Measurements from ENCODE around the gene RIN3.
"Not testable (repeated sequence)": the region's sequence is repeated elsewhere in the genome, so short reads cannot be mapped to it uniquely, and the experiment has no call there.

The RIN3 gene

DNA sequence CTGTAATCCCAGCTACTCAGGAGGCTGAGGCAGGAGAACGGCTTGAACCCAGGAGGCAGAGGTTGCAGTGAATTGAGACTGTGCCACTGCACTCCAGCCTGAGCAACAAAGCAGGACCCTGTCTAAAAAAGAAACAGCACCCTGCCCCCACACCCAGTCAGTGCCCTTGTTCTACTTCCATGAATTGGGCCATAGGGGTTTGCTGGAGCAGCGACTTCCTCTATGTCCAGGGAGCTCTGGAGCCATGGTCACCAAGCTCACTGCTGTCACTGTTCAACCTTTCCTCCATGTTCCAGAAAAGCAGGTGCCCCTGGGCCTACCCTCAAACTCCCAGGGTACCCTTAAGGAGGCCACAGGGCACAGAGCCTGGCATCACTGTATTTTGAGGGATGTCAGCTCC is 116.8 kb downstream of the RIN3 start:
- DNase-seq (ENCODE audit: low spot score) = no peak

GRCh38 chr14:92631098-92631497 is 117.5 kb downstream of the RIN3 start:
- no peak for DNase-seq (ENCODE audit: low spot score)

DNA sequence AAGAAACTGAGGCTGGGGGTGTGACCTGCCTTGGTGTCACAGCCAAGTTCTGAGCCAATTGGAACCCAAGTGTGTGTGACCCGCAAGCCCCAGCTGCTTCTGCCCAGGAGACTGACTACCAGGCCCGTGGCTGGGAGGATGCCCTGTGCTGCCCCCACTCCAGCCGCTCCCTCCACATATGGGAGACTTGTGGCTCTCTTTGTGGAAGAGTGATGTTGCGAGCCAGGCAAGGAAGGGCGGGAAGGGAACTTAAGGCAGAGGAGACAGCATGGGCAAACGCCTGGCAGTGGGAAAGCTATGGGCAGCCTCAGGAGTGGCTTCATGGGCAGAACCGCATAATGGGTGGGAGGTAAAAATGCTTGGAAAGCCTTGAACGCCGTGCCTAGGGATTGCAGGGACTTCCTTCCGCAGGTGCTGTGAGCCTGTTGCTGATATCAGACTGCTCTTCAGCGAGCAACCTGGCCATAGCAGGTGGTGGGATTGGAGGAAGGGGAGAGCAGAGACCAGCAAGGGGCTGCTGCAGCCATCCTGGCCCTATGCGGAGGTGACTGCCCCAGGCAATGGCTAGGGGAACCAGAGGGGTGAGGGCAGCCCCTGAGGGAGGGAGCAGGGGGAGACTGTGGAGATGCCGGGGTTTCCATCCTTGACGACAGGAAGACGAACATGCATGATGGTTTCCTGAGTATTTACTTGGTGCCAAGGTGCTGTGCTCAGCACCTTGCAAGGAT is 119.1 kb downstream of the RIN3 start:
- DNase-seq (ENCODE audit: low spot score) = no peak

DNA sequence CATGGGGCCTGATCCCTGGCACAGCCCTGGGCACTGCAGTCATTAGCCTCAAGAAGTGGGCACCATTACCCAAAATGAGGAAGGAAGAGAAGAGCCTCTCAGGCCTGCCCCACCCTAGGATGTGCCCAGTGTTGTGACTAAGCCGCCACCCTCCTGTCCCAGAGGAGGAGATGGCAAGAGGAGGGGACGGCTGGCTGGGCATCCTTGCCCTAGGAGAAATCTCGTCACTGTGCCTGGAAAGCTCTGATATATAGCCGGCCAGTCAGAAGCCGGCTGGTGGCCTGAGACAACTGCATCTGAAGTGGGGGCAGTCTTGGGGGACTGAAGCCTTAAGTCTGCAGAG is 119.7 kb downstream of the RIN3 start:
- no peak for DNase-seq (ENCODE audit: low spot score)

DNA sequence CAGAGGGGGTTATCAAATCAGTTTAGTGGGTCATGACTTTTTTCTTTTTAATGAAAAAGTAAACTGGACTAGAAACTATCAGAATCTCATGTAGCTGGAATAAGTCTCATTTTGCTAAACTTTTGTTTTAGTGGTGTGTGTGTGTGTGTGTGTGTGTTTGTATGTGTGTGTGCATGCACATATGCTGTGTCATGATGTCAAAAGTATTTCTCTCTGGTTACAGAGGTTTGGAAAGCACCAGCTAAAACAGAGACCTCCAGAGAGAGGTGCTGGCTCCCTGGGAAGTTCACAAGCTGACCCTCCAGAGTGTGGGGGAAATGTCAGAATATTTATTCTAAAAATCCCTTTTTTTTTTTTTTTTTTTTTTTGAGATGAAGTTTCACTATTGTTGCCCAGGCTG is 120.1 kb downstream of the RIN3 start:
- no peak for DNase-seq (ENCODE audit: low spot score)

- DNase-seq (ENCODE audit: low spot score) = no peak
Observed at GRCh38 chr14:92635031-92635430, 121.5 kb downstream of the RIN3 start.

- DNase-seq (ENCODE audit: low spot score) = no peak
Observed at GRCh38 chr14:92635896-92636295, 122.3 kb downstream of the RIN3 start.

GRCh38 chr14:92637228-92637627 is 123.6 kb downstream of the RIN3 start:
- no peak for DNase-seq (ENCODE audit: low spot score)

DNA sequence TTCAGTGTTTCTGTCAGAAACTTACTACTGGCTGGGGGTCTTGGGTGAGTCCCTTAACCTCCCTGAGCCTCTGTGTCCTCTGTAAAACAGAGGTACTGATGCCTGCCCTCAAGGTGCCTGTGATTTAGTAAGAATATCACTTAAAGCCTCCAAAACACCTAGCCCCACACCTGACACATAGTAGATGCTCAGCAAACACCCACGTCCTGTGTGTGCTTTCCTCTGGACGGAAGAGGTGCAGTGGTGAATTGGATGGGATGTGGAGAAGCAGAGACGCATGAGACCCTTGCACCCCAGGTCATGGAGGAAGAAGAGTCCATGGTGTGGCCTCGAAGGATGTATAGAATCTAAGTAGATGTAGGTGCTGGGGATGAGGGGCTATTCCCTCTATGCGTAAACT is 124.3 kb downstream of the RIN3 start:
- DNase-seq (ENCODE audit: low spot score) = no peak

DNA sequence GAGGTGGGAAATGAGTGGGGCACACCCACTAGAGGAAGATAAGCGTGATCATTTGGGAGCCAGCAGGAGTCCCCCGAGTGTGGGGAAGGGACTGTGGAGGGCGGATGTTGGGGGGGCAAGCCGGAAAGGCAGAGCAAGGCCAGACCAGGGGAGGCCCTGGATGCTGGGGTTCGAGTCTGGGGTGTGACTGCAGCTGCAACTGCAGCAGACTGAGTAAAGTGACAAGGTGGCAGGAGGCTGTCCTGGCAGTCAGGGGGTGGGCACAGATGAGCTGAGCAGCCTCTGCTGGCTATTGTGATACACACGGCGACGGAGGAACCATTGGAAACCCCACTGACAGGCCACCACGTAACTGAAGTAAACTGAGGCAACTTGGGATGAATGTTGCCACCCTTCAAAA is 124.7 kb downstream of the RIN3 start:
- no peak for DNase-seq (ENCODE audit: low spot score)

GRCh38 chr14:92638904-92639303 is 125.3 kb downstream of the RIN3 start:
- DNase-seq (ENCODE audit: low spot score) = no peak

- not testable (repeated sequence) for DNase-seq (ENCODE audit: low spot score)
Observed at GRCh38 chr14:92639472-92640117, 126.0 kb downstream of the RIN3 start.

GRCh38 chr14:92641306-92641705 is 127.7 kb downstream of the RIN3 start:
- DNase-seq (ENCODE audit: low spot score) = no peak

DNA sequence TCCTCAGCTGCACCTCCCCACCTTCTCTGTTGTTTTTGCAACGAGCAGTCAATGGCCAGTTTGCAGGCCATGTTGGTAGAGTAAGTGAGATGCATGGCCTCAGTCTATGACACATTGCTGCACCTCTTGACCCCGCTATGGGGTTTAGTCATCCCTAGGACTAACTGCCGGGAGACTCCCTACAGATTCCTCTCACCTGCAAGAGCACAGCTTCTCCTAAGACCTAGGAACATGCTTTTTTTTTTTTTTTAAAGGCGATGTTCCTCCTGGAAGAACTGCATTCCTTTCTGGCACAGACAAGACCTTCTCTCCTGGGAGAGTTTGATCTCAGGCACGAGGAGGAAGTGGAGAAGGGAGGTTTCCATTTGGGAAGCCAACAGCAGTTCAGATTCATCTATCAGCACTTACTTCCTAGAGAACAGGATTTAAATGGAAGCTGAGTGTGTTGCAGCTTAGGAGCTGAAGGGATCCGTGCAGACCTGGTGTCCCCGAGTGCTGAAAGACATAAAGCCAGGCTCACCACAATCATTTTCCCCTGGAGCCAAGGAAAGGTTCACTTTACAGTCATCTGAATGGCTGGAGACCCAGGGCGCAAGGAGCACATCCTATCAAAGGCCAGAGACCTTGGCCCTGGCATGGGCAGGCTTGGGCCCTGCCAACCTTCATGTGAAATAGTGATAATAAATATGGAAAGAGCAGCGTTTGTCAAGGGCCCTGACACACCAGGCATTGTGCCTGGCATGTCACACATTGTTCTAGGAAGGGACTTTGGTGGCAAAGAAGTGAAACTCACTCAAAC is 130.8 kb downstream of the RIN3 start:
- no peak for DNase-seq (ENCODE audit: low spot score)

DNA sequence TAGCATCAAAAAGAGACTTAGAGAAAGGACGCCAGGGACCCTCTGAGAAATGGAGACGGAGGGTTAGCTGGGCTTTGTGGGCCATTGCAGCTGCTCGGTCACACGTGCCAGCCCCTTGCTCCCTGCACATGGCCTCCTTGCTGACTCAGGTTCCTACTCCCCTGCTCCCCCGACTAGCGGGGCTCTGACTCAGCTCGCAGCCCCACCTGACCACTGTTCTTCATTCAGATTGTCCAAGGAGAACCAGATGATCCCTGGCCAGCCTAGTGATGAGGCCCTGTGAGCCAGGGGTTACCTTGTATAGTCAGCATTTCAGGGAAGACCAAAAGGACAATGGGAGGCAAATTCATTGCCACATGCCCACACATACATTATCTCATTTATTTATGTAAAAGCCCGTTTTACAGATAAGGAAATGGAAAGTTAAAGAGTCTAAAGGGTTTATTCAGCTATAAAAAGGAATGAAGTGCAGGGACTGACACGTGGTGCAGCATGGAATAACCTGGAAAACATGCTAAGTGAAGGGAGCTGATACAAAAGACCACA is 131.5 kb downstream of the RIN3 start:
- DNase-seq (ENCODE audit: low spot score) = no peak

DNA sequence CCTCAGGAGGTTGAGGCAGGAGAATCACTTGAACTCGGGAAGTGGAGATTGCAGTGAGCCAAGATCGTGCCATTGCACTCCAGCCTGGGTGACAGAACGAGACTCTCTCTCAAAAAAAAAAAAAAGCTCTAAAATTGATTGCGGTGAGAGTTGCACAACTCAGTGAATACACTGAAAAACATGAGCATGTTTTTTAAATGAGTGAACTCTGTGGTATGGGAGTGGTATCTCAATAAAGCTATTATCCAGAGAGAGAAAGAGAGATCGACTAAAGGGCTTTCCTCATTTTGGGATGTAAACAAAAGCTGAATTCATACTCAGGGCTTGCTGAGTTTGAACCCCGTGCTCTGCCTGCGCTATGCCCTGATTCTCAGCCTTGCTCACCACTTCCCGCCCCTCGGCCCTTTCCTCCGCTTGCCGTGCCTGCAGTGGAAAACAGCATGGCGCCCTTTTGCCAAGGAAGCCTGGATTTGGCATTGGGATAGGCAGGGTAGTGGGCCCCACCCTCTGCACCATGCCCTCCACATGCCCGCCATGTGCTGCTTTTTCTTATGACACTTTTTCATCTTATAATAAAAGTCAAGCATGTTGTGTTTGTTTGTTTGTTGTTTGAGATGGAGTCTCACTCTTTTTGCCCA is 132.4 kb downstream of the RIN3 start:
- no peak for DNase-seq (ENCODE audit: low spot score)

DNA sequence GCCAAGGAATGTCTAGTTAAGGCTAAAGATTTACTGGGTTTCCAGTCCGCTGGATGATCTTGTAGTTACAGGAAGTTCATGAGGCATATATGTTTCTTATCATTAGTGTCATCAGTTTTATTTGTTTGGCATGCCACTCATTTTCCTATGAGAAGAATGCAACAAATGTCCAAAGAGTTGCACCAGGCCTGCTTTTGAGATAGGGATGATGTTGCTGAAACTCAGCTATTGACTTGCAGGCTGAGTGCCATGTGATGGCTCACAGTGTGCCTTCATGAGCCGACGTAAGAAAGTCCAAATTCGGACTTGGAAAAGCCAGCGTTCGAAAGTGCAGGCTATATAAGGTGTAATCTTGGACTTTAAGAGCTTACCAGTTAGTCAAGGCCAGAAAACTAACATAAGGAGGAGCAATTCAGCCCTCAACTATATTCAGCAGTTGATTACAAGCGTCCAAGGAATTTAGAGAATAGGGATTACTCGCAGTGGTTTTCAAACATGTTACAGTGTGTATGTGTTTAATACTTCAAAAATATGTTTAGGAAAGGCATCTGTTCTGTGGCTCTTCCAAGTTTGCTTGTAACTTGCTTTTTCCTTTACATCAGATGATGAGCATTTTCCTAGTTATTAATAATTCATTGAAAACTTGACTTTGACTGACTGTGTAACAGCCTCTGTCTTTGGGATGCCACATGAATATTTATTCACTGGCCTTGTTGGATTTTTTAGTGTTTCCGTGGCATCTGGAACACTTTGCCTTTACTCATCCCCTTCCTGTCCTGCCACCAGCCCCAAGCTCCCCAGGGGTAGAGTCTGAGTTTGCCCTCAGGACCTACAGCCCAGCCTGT is 133.6 kb downstream of the RIN3 start:
- no peak for DNase-seq (ENCODE audit: low spot score)

- DNase-seq (ENCODE audit: low spot score) = no peak
Observed at GRCh38 chr14:92647797-92648279, 134.3 kb downstream of the RIN3 start.

DNA sequence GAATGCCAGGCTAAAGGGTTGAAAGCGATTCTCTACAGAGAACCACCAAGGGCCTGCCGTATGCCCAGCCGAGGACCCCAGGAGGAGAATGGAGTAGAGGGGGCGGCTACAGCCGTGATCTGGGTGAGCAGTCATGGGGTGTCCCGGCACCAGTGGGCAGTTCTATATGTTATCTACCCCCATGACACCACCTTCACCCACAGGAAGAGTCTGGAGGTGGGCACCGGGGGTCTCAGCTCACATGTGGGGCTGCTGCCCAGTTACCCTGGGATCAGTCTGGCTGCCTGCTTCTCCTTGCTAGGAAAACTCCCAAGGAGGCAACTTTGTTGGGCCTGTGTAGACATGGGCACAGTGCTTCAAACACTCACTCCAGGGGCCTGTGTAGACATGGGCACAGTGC is 135.5 kb downstream of the RIN3 start:
- no peak for DNase-seq (ENCODE audit: low spot score)

GRCh38 chr14:92649934-92650545 is 136.5 kb downstream of the RIN3 start:
- peak; percentile 65 for DNase-seq (ENCODE audit: low spot score)

DNA sequence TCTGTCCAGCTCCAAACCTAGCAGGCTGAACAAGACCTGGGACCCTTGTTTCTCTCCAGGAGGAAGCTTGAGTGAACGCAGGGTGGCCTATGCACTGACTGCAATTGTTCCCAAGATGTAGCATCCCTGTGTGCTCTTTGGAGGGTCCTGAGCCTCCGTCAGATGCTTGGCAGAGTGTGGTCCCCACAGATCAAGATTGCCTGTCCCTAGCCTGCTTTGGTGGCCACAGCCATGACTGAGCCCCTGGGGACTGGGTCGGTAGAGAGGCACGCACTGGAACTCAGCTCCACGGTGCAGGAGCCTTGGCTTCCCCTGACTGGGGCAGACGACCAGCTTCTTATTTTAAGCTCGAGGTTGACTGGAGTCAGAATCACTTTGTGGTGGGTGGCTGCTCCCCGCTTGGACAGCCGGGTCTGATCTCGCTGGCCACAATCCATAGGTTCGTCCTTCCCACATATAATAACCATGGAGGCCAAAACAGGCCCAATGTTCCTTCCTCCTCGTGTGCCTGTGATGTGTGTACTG is 137.1 kb downstream of the RIN3 start:
- DNase-seq (ENCODE audit: low spot score) = no peak
